OCI-LY3 (cell line): ENCODE measurements around the gene TMEM59L.

Experiments
- H2AFZ ChIP-seq: fragments of 200-600, 300-600 bp; shearing (Covaris generic); 2 replicates; pipeline ENCODE4 v1.6.0; 2014; ENCODE audit warnings: antibody characterized with exemption, low read depth, low read length
- H3K27ac ChIP-seq: fragments of 200-600, 300-600 bp; sonication (generic); 2 replicates; pipeline ENCODE4 v1.5.1; 2014; ENCODE audit warnings: mild to moderate bottlenecking, low read length, moderate library complexity, mixed read lengths
- H3K27me3 ChIP-seq: fragments of 200-600, 300-600 bp; sonication (generic); 2 replicates; pipeline ENCODE4 v1.6.1; 2014; ENCODE audit warnings: low read depth, low read length, mixed read lengths
- H3K36me3 ChIP-seq: fragments of 200-600, 300-600 bp; sonication (generic); replicated peaks from 2 replicates; pipeline ENCODE3; 2014; ENCODE audit warnings: low read depth, low read length, mixed read lengths
- H3K4me1 ChIP-seq: fragments of 300-600, 200-600 bp; sonication (generic); 2 replicates; pipeline ENCODE4 v1.6.1; 2014; ENCODE audit warnings: low read length, mixed read lengths
- H3K4me2 ChIP-seq: fragments of 200-600, 300-600 bp; sonication (generic); 2 replicates; pipeline ENCODE4 v1.6.1; 2014; ENCODE audit warnings: low read length, mixed read lengths
- H3K4me3 ChIP-seq: fragments of 300-600, 200-600 bp; sonication (generic); 2 replicates; pipeline ENCODE4 v1.5.1; 2014; ENCODE audit warnings: antibody characterized with exemption, mild to moderate bottlenecking, low read length, moderate library complexity
- H3K79me2 ChIP-seq: fragments of 300-600, 200-600 bp; shearing (Covaris generic); 2 replicates; pipeline ENCODE4 v1.6.1; 2014; ENCODE audit warnings: mild to moderate bottlenecking, low read length, mixed read lengths
- H3K9ac ChIP-seq: fragments of 300-600, 200-600 bp; shearing (Covaris generic); 2 replicates; pipeline ENCODE4 v1.6.0; 2014; ENCODE audit warnings: mild to moderate bottlenecking, low read length, moderate library complexity
- H3K9me3 ChIP-seq: fragments of 200-600, 300-600 bp; shearing (Covaris generic); 2 replicates; pipeline ENCODE4 v1.6.1; 2014; ENCODE audit warnings: low read length, mixed read lengths; ENCODE audit not compliant: insufficient read depth
- H4K20me1 ChIP-seq: fragments of 200-600, 300-600 bp; sonication (generic); 2 replicates; pipeline ENCODE4 v1.6.1; 2016; ENCODE audit warnings: low read length, mixed read lengths; ENCODE audit not compliant: insufficient read depth
- CTCF ChIP-seq: fragments of 200-600, 300-600 bp; sonication (generic); IDR thresholded peaks from 2 replicates; pipeline ENCODE4 v1.5.1; 2014; ENCODE audit warnings: antibody characterized with exemption, low read length, low read depth
- EZH2phosphoT487 ChIP-seq: fragments of 200-600 bp; shearing (Covaris generic); IDR thresholded peaks from 2 replicates; pipeline ENCODE4 v1.6.1; 2018; ENCODE audit warnings: antibody characterized with exemption, mixed run types, low read depth

TMEM59L gene

GRCh38 chr19:18601875-18602274 is 10.8 kb upstream of the TMEM59L start:
- no peaks in the 10 kb centered on the region for H3K4me1 ChIP-seq
- TF ChIP-seq CTCF, result no peak
- TF ChIP-seq EZH2phosphoT487, result no peak
- no peak overlapping the region for H3K4me2 ChIP-seq
- H2AFZ ChIP-seq, result no peak overlapping the region
- peaks cover 8% of the 10 kb centered on the region for H3K27me3 ChIP-seq
- H3K9me3 ChIP-seq, result no peaks in the 10 kb centered on the region
- no peaks in the 10 kb centered on the region for H4K20me1 ChIP-seq
- no peak overlapping the region for H3K4me3 ChIP-seq
- no peak overlapping the region for H3K9ac ChIP-seq
- H3K27ac ChIP-seq, result no peak overlapping the region
- H3K36me3 ChIP-seq, result no peaks in the 10 kb centered on the region
- no peaks in the 10 kb centered on the region for H3K79me2 ChIP-seq

GRCh38 chr19:18603255-18603957 is 9.3 kb upstream of the TMEM59L start:
- no peak overlapping the region for H3K4me3 ChIP-seq

DNA sequence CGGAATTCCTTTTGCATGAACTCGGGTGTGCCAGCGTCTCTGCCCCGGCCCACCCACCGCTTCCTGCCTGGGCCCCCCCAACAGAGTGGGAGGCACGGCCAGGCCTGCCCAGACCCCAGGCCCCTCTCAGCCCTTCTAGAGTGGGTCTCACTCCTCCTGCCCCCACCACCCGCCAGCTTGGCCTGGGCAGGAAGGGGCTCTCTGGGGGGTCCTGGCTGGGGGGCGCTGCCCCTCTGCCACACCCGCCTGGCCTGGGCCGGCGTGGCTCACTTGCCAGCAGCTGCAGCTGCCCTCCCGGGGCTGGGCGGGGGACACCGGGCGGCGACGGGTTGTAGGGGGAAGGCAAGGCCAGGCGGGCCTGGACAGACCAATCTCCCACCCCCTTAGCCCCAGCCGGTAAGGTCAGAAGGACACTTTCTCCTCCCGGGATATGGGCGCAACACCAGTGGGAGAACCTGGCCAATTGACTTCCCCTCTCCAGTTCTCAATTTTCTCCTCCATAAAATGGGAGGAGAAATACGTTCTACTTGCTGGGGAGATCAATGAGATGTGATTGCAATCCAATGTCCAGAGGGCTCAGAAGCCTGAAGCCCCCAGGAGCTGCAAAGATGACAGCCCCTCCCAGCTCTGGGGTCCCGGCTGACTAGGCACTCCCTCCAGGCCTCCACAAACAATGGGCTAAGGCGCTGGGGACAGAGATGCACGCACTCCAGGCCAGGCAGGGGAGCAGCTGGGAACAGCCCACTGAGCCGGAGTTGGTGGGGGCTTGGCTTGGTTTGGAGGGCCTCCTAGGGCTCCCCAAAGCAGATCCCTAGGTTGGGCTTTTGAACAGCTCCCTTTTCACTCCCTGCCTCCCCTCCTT is 8.5 kb upstream of the TMEM59L start:
- Histone ChIP-seq H3K79me2 (no peaks in the 10 kb centered on the region), H3K9me3 (no peaks in the 10 kb centered on the region), H3K4me2 (no peak overlapping the region), H2AFZ (no peak overlapping the region), H3K27ac (no peak overlapping the region), H3K27me3 (peaks cover 22% of the 10 kb centered on the region), H3K4me1 (no peaks in the 10 kb centered on the region), H4K20me1 (no peaks in the 10 kb centered on the region), H3K9ac (no peak overlapping the region), H3K36me3 (no peaks in the 10 kb centered on the region), H3K4me3 (no peak overlapping the region)
- TF ChIP-seq EZH2phosphoT487, result no peak
- no peak for TF ChIP-seq CTCF

More at GRCh38 chr19:18603255-18603957, 9.3 kb upstream of the TMEM59L start:
- H3K4me1 ChIP-seq, result no peaks in the 10 kb centered on the region
- H3K9me3 ChIP-seq, result no peaks in the 10 kb centered on the region
- H4K20me1 ChIP-seq, result no peaks in the 10 kb centered on the region
- no peak overlapping the region for H3K27ac ChIP-seq
- H3K27me3 ChIP-seq, result peaks cover 14% of the 10 kb centered on the region
- H2AFZ ChIP-seq, result no peak overlapping the region
- TF ChIP-seq CTCF, result no peak
- no peak for TF ChIP-seq EZH2phosphoT487
- H3K9ac ChIP-seq, result no peak overlapping the region
- no peak overlapping the region for H3K4me2 ChIP-seq
- no peaks in the 10 kb centered on the region for H3K36me3 ChIP-seq
- no peaks in the 10 kb centered on the region for H3K79me2 ChIP-seq

DNA sequence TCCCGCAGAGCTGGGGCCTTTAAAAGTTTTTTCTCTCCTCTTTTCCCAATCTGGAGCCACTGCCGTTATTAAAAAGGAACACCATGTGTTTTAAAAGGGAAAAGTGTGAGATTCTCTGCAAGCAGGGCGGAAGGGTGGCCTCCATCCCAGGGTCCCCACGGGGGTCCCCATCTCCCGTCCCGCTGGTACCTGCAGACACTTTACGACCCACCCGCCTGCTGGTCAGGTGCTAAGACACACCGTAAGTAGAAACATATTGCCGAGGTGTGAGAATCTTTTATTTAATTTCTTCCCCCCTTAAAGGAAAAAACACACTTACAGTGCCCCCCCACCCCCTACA is 7.9 kb upstream of the TMEM59L start:
- no peak overlapping the region for H2AFZ ChIP-seq
- no peak overlapping the region for H3K27ac ChIP-seq
- H3K79me2 ChIP-seq, result no peaks in the 10 kb centered on the region
- TF ChIP-seq CTCF (no peak), EZH2phosphoT487 (no peak)
- no peaks in the 10 kb centered on the region for H3K4me1 ChIP-seq
- peaks cover 28% of the 10 kb centered on the region for H3K27me3 ChIP-seq
- H3K4me3 ChIP-seq, result no peak overlapping the region
- H3K4me2 ChIP-seq, result no peak overlapping the region
- H4K20me1 ChIP-seq, result no peaks in the 10 kb centered on the region
- no peak overlapping the region for H3K9ac ChIP-seq
- H3K36me3 ChIP-seq, result no peaks in the 10 kb centered on the region
- H3K9me3 ChIP-seq, result no peaks in the 10 kb centered on the region
